ENCODE results near the gene EEFSEC.

GRCh38 chr3:128222796-128223385, 69.6 kb downstream of the EEFSEC start:
- TF ChIP-seq CTCF (IDR thresholded peaks at IDR 0.05) (no peak), REST (IDR thresholded peaks at IDR 0.05; ENCODE audit: insufficient read depth in 1 of 2, low read depth in 2 of 2, low read length in 1 of 2) (no peak)

Measured in Panc1 (cell line).